ENCODE data around the gene SCN2B.

The SCN2B gene

GRCh38 chr11:118151431-118151830, 25.0 kb downstream of the SCN2B start:
- no peak for DNase-seq

GRCh38 chr11:118149493-118149892, 26.9 kb downstream of the SCN2B start:
- DNase-seq: no peak

GRCh38 chr11:118148856-118149255, 27.6 kb downstream of the SCN2B start:
- DNase-seq: no peak

GRCh38 chr11:118148240-118148639, 28.2 kb downstream of the SCN2B start:
- no peak for DNase-seq

- no peak for DNase-seq
These were observed 28.9 kb downstream of the SCN2B start for GRCh38 chr11:118147502-118147901.

- DNase-seq: no peak
These were observed 29.9 kb downstream of the SCN2B start for GRCh38 chr11:118146554-118146953.

GRCh38 chr11:118145285-118146227, 30.9 kb downstream of the SCN2B start:
- DNase-seq: peak; percentile 100

GRCh38 chr11:118144301-118145268, 31.9 kb downstream of the SCN2B start:
- no peak for DNase-seq

GRCh38 chr11:118143661-118144185, 32.7 kb downstream of the SCN2B start:
- no peak for DNase-seq

GRCh38 chr11:118142809-118143208, 33.6 kb downstream of the SCN2B start:
- DNase-seq: no peak

- no peak for DNase-seq
These were observed 34.4 kb downstream of the SCN2B start for GRCh38 chr11:118142081-118142480.

GRCh38 chr11:118139578-118139977, 36.9 kb downstream of the SCN2B start:
- no peak for DNase-seq

GRCh38 chr11:118138839-118139420, 37.5 kb downstream of the SCN2B start:
- DNase-seq: no peak

GRCh38 chr11:118136801-118137200, 39.6 kb downstream of the SCN2B start:
- DNase-seq: no peak

GRCh38 chr11:118136341-118136740, 40.1 kb downstream of the SCN2B start:
- no peak for DNase-seq

- DNase-seq: no peak
These were observed 40.7 kb downstream of the SCN2B start for GRCh38 chr11:118135796-118136165.

- no peak for DNase-seq
These were observed 41.2 kb downstream of the SCN2B start for GRCh38 chr11:118135051-118135795.

- DNase-seq: no peak
These were observed 42.6 kb downstream of the SCN2B start for GRCh38 chr11:118133816-118134215.

GRCh38 chr11:118132385-118133151, 43.9 kb downstream of the SCN2B start:
- no peak for DNase-seq

GRCh38 chr11:118129471-118130172, 46.8 kb downstream of the SCN2B start:
- no peak for DNase-seq

Measured in 8988T (cell line).